Endometrial microvascular endothelial cells (primary cell): ENCODE data around the gene ZNF682. TPM values are rescaled to one million over a fixed set of nuclear protein-coding genes. Genes with fewer than 3 reads are reported as not detected.
"Not testable (repeated sequence)": the region's sequence is repeated elsewhere in the genome, so short reads cannot be mapped to it uniquely, and the experiment has no call there.

Source experiments
- in situ Hi-C: cut with HindIII; loops from 2 replicates; pipeline ENCODE4 v1.10.0; 2017; ENCODE audit warnings: low sequenced_read_pairs, low pct_unique_long_range_greater_than_20kb; ENCODE audit errors: inconsistent ontology term
- total RNA-seq: library from RNA; depleted of rRNA; stranded (reverse); fragments of >200 nt; gene quantifications from one replicate; pipeline ENCODE4 v1.2.3, GENCODE V29; 2015; ENCODE audit errors: inconsistent ontology term

Gene ZNF682
- 0.56 TPM for total RNA-seq

- in situ Hi-C loops = no loop called here
Observed at GRCh38 chr19:20039203-20039723, at the start of gene ZNF682. TSS of gene ZNF682 (minus strand) at chr19:20039505. CDS start at chr19:20039345, 160 bp downstream.

- in situ Hi-C loops = not testable (repeated sequence)
Observed at GRCh38 chr19:20082876-20083275, 43.6 kb upstream of the ZNF682 start.

- in situ Hi-C loops = not testable (repeated sequence)
Observed at GRCh38 chr19:20082232-20082833, 43.0 kb upstream of the ZNF682 start.

- in situ Hi-C loops = no loop called here
Observed at GRCh38 chr19:20080656-20081055, 41.4 kb upstream of the ZNF682 start.

GRCh38 chr19:20079476-20079875 lies 40.2 kb upstream of the ZNF682 start:
- in situ Hi-C loops = no loop called here

DNA sequence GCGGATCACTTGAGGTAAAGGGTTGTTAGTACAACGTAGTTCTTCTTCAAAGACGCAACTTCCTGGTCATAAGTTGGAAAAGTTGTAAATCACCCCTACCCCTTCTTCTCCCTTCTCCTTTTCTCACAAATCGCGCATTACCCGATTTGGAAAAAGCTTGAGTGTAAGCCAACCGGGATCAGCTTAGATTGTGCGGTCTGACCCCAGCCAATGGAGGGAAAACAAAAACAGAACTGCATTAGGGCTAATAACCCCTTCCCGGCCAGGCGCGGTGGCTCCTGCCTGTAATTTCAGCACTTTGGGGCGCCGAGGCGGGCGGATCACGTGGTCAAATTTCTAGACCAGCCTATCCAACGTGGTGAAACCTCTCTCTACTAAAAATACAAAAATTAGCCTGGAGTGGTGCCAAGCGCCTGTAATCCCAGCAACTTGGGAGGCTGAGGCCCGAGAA lies 39.3 kb upstream of the ZNF682 start:
- in situ Hi-C loops = no loop called here

- in situ Hi-C loops = no loop called here
Observed at GRCh38 chr19:20077791-20078463, 38.6 kb upstream of the ZNF682 start, which contains the start of gene ZNF90. TSS of gene ZNF90 (plus strand) at chr19:20078000. CDS start at chr19:20078133, 133 bp downstream.

DNA sequence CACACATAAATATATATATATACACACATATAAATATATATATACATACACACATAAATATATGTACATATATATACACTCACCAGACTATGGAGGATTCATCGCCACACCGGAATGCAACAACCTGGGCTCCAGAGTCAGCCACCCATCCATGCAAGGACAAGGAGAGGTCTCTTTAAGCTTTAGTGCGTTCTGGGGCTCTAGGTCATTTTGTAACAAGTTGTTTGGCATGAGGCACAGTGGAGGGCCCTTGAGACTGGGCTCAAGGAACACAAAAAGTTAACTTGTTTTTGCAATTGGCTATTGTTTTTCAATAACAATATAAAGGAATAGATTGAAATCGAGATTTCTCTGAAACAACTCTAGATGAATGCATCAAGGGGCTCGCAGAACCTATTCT lies 33.6 kb upstream of the ZNF682 start:
- in situ Hi-C loops = no loop called here

GRCh38 chr19:20070691-20071090 lies 31.4 kb upstream of the ZNF682 start:
- in situ Hi-C loops = no loop called here

DNA sequence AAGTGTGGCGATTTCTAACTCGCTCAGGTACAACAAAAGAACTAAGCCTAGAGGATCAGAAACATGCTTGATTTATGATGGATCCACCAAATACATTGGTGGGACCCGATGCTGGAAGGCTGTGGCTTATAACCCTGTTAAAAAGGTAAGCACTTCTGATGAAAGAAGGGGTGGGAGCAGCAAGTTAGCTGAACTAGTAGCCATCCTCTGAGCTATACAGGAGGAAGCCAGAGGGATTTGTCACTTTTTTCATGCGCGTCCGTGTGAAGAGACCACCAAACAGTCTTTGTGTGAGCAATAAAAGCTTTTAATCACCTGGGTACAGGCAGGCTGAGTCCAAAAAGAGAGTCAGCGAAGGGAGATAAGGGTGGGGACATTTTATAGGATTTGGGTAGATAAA lies 29.3 kb upstream of the ZNF682 start:
- in situ Hi-C loops = not testable (repeated sequence)

GRCh38 chr19:20067943-20068342 lies 28.6 kb upstream of the ZNF682 start:
- in situ Hi-C loops = no loop called here

DNA sequence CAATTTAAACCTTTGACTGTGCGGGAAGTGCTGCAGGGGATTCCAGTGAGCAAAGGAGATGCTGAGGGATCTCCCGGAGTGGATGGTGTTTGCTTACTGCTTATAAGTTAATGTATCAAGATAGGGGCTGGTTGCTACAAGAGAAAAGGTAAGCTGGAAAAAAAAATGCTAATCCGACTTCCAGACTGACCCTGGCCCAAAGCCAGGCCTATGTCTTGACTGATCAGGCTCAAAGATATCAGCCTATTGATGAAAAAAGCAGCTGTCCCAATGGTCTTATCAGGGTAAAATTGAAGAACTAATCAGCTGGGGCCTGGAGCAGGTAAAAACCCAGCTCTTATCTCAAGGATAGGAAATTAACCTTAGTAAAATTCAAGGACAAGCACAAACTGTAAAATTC lies 27.6 kb upstream of the ZNF682 start:
- in situ Hi-C loops = no loop called here

DNA sequence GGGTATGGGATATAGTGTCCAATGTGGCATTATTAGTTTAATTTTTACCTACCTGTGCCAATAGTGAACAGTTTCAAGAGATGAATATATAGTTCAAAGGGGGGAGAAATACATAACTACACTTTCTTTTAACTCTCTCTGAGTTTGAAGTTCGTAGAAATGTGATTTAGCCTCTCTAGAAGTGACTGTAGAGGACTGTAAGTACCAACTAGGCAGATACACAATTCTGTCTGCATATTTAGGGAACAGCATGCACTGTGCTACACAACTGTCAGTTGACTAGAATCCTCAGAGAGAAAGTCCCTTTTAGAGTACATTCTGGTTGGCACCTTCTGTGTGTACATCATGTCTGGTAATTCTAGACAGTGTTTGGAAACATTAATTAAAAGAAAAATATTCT lies 21.0 kb upstream of the ZNF682 start:
- in situ Hi-C loops = no loop called here

DNA sequence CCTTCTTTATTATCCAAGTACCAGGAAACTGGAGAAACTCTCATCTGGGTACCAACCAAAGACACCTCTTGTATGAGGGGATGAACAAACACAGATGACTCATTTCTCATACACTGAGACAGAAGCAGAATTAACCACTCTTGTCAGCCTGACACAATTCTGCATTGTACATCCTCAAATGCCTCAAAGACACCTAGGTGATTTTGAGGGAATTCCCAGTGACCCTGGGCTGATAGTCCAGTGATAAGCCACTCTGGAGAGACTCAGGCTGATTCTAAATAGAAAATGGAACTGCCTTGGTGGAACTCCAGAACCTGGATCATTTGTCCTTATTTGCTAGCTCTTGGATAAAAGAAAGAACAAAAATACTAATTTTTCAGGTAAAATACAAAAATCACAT lies 19.4 kb upstream of the ZNF682 start:
- in situ Hi-C loops = not testable (repeated sequence)

DNA sequence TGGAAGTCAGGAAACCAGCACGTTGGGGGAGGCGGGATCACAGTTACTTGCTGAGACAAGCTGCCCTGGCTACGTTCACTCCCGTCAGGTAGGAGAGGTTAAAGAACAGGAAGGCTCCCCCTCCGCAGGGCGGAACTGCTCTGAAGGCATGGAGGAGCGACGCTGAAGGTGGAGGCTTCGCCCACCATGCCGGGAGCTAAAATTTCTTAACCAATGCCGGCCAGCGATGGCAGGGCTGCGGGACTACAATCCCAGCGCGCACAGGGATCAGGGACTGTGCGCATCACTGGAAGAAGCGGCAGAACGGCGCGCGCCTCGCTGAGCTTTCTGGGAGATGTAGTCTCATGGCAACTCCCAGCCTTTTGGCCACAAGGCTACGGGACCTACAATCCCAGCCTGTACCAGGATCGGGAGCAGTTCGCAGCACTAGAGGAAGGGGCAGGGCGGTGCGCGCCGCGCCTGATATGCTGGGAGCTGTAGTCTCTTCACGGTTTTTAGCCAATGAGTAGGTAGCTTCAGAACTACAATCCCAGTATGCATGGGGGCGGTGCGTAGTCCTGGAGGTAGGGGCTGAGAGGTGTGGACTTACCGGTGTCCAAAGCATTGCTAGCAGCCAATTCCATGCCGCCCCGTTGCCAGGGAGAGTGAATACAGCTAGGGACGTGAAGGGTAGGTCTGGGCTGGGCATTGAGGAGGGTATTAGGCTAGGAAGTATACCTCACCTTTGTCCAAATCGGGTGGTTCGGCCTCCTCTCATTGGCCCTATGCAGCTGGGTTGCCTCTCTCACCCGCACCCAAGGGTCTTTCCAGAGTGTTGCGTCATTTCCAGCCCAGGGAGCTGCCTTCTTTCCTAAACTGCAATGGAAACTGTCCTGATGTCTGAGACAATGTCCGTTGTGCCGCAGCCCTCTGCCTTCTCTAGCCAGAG lies 12.8 kb upstream of the ZNF682 start:
- in situ Hi-C loops = no loop called here

GRCh38 chr19:20045742-20046141 lies 6.4 kb upstream of the ZNF682 start:
- in situ Hi-C loops = not testable (repeated sequence)

DNA sequence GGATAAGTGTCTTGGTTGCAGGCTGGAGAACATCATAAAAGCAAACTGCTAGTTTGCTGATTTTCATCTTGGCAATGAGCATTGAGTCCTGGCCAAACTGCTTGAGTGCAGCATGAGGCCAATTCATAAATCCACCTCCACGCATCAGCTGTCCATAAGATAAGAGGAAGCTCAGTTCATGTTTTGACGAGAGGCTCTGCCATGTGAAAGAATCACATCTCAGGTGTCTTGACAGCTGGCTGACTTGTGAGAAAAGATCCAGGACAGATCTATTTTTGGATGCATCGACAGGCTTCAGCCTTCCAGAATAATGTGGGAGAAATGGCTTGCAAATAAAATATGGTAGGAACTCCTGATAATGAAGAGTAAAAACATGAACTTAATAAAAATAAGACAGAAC lies 5.4 kb upstream of the ZNF682 start:
- in situ Hi-C loops = no loop called here

DNA sequence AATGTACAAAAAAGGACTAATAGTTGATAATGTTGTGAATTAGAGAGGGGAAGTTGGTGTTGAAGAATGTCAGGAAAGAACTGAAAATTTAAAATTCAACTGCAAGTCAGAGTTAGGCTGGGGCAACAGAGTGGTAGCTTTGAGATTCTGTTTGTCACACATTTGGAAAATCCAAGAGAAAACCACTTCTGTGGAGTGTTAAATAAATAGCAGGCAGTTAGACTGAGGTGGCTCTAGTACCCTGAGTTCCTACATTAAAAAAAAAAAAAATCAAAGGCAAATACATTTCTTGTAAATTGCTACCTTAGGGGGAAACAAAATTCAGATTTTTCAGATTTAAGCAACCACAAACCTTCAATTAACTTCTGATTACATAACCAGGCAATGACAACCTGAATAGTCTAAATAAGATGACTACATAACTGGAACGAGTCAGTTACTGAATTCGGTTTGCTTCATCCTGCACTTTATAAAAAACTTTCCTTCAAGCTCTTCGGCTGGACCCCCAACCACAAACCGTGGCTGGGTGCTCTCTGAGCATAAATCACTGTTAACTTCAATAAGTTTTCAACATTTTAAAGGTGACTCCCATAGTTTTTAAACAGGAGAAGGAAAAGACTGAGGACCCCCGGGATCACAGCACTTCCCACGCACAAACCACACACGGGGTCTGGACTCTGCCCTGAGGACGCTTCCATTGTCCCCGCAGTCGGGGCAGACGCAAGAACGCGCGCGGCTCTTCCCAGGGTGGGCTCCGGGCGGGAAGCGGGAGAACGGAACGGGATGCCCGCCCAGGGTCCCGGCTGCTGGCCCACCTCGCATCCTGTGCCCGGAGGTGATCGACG lies 725 bp downstream of the ZNF682 start:
- in situ Hi-C loops = no loop called here
